Natural killer cell (primary cell): ENCODE results near the gene TNFAIP8L2. TPM values are rescaled to one million over a fixed set of nuclear protein-coding genes. Genes with fewer than 3 reads are reported as not detected.
"Not testable (repeated sequence)": the region's sequence is repeated elsewhere in the genome, so short reads cannot be mapped to it uniquely, and the experiment has no call there.

Source experiments
- ATAC-seq, 3 donors: fragments of 150-1000 bp in 2 of 3; fragments of 200-7000 bp in 1 of 3; cut with Tn5 transposase; 1 replicate in 1 of 3; 2 replicates in 2 of 3; pipeline ENCODE4 v1.10.0; 2021; ENCODE audit warnings: mild to moderate bottlenecking in 2 of 3, moderate library complexity in 2 of 3
- DNase-seq, 2 donors: peaks; one replicate each; pipeline versions ENCODE4 v3.0.0 to v3.0.0-alpha.2; 2013 to 2021; ENCODE audit warnings: mixed read lengths in 1 of 2
- H3K27ac ChIP-seq: one replicate; pipeline ENCODE4 v1.5.1; 2013; ENCODE audit warnings: mild to moderate bottlenecking, low read length
- H3K27me3 ChIP-seq: one replicate; pipeline ENCODE4 v1.6.1; 2013; ENCODE audit warnings: low read length; ENCODE audit not compliant: control insufficient read depth, insufficient read depth
- H3K36me3 ChIP-seq: one replicate; pipeline ENCODE4 v1.6.1; 2013; ENCODE audit warnings: low read length; ENCODE audit not compliant: control insufficient read depth, insufficient read depth
- H3K4me1 ChIP-seq: one replicate; pipeline ENCODE4 v1.6.1; 2013; ENCODE audit warnings: low read length; ENCODE audit not compliant: control insufficient read depth, insufficient read depth
- H3K4me3 ChIP-seq: one replicate; pipeline ENCODE4 v1.5.1; 2013; ENCODE audit warnings: low read length
- H3K9me3 ChIP-seq: one replicate; pipeline ENCODE4 v1.6.1; 2013; ENCODE audit warnings: low read length; ENCODE audit not compliant: control insufficient read depth, insufficient read depth
- H3K27ac Mint-ChIP-seq, 2 donors: one replicate each; pipeline ENCODE4 v1.8.0; 2022; ENCODE audit warnings: mild to moderate bottlenecking in 2 of 2, mixed read lengths in 2 of 2, moderate library complexity in 1 of 2
- H3K27me3 Mint-ChIP-seq, 2 donors: one replicate each; pipeline ENCODE4 v1.8.0; 2022; ENCODE audit warnings: low read depth in 2 of 2, mixed read lengths in 2 of 2
- H3K36me3 Mint-ChIP-seq: one replicate; pipeline ENCODE4 v1.8.0; 2022; ENCODE audit warnings: mixed read lengths
- H3K4me1 Mint-ChIP-seq, 2 donors: one replicate each; pipeline ENCODE4 v1.8.0; 2022; ENCODE audit warnings: mixed read lengths in 2 of 2
- H3K4me3 Mint-ChIP-seq: one replicate; pipeline ENCODE4 v1.8.0; 2022; ENCODE audit warnings: mild to moderate bottlenecking, moderate library complexity, mixed read lengths
- H3K9me3 Mint-ChIP-seq, 2 donors: one replicate each; pipeline ENCODE4 v1.8.0; 2022; ENCODE audit warnings: mixed read lengths in 2 of 2
- WGBS: methylation state at CpG from one replicate; pipeline ENCODE4 v1.1.7; 2013; ENCODE audit warnings: missing lambda C conversion rate; ENCODE audit not compliant: insufficient coverage; 5-methylcytosine and 5-hydroxymethylcytosine counted together
- intact Hi-C: fragments of 100-400 bp; cut with micrococcal nuclease; formaldehyde crosslinking; loops from one replicate; pipeline ENCODE4 v1.14.2; 2022
- total RNA-seq, 4 donors: library from RNA; stranded (reverse); fragments of 120-200 nt in 1 of 4; gene quantifications; one replicate each; pipeline versions ENCODE4 v1.2.3 to v1.2.4, GENCODE V29; 2013 to 2022
- TF ChIP-seq, protein P1 (sequence below): fragments of 200-600 bp; IDR thresholded peaks from one replicate; pipeline ENCODE4 v1.8.0; 2022; ENCODE audit warnings: antibody characterized with exemption

The TNFAIP8L2 gene
- total RNA-seq, 3 donors from 2014 or later (not counting 1 experiment from before 2014, with no cell fraction given) = 4.8 to 14.5 (median 5.7) TPM

DNA sequence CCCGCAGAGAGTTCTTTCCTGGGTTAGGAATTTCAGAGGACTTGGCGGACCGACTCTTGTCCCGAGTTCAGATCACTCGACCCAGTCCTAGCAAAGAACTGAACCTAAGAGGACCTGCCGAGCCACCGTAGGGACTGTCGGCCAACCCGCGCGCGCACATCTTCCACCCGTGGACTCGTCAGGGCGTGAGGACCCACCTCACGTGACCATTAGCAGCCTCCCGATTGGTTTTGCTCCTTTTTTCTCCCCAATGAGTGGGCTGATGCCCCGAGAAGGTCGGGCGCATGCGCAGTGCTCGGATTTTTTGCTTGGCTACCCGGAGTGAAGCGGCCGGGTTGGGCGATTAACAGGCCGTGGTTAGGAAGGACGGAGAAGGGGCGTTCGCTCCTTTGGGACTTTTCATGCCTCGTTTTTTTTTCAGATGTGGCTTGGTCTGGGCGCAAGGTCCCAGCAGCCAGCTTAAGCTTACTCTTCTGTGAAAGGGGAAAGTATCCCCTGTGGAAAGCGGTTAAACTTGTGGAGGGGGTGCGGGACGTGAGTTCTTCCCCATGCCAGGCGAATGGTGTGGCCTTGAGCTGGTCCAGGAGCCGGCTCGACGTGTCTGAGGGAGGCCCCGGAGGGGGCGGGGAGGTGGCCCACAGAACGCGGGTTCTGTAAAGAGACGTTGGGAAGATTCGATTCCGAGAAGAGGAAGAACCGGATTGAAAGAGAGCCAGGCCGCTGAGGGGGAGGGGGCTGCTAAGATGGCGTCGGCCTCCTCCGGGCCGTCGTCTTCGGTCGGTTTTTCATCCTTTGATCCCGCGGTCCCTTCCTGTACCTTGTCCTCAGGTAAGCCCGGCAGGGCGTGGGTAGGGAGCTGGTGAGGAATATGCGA is 42.0 kb downstream of the TNFAIP8L2 start, which contains the start of gene PIP5K1A:
Gene PIP5K1A (plus strand): TSS at position 299 of the 874 bp plus-strand sequence. CDS start 445 bp downstream, at position 744.
- peak within 1 kb of the TSS; percentile 98 to 99 for H3K27ac Mint-ChIP-seq
- DNase-seq = peak; percentile 98 to 99
- no peaks in the 10 kb centered on the region for H3K9me3 Mint-ChIP-seq
- peak; percentile 95 to 99 (median 97) for ATAC-seq
- intact Hi-C loops = loop anchor here (1.0 kb wide), 2 partner anchors 8 to 53 kb away; partner anchors contain the start of gene VPS72
- WGBS = under 1% methylated on average over 60 of the region's 60 CpGs
- peaks cover 7% of the 10 kb centered on the region in 2 donors for H3K27me3 Mint-ChIP-seq
- TF ChIP-seq, protein P1, sequence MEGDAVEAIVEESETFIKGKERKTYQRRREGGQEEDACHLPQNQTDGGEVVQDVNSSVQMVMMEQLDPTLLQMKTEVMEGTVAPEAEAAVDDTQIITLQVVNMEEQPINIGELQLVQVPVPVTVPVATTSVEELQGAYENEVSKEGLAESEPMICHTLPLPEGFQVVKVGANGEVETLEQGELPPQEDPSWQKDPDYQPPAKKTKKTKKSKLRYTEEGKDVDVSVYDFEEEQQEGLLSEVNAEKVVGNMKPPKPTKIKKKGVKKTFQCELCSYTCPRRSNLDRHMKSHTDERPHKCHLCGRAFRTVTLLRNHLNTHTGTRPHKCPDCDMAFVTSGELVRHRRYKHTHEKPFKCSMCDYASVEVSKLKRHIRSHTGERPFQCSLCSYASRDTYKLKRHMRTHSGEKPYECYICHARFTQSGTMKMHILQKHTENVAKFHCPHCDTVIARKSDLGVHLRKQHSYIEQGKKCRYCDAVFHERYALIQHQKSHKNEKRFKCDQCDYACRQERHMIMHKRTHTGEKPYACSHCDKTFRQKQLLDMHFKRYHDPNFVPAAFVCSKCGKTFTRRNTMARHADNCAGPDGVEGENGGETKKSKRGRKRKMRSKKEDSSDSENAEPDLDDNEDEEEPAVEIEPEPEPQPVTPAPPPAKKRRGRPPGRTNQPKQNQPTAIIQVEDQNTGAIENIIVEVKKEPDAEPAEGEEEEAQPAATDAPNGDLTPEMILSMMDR = no peak
- H3K4me1 Mint-ChIP-seq = peaks cover 28 to 29% of the 10 kb centered on the region in 2 donors
- H3K36me3 ChIP-seq = peaks cover 2% of the 10 kb centered on the region
- H3K27ac ChIP-seq = peak within 1 kb of the TSS; percentile 72
- peak within 1 kb of the TSS; percentile 69 for H3K4me3 ChIP-seq
- no peaks in the 10 kb centered on the region for H3K9me3 ChIP-seq
- H3K27me3 ChIP-seq = no peaks in the 10 kb centered on the region
- peak within 1 kb of the TSS; percentile 100 for H3K4me3 Mint-ChIP-seq
- peaks cover 26% of the 10 kb centered on the region for H3K4me1 ChIP-seq
- no peaks in the 10 kb centered on the region for H3K36me3 Mint-ChIP-seq

DNA sequence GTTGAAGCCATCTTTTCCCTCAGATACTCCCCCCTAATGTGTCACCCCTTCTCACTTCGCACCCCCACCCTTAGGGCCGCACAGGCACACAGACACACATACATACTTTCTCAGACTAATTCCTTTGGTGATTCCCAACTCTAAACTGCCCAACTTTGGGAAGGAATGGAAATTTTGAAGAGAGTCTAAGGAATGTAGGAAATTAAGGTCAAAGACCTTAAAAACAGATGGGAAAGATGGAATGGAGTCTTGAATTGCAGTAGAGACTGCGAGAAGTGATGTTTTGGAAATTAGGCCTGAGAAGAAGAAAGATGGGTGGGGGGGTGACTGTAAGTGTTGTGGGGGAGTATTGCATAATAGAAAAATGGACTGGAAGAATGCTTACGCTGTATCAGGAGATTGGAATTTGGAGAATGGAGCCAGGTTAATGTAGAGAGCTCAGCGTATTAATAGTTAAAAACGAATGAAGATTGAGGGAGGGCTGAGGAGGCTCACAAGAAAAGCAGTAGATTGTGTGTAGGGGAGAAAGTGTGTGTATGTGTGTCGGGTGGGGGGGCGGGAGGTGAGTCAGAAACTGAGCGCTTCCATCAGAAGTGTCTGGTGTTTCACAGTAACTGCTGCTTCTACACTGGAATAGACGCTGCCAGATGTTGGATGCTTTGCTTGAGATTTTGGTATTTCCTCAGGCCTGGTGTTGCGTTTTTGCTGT is 43.6 kb downstream of the TNFAIP8L2 start:
- no peaks in the 10 kb centered on the region for H3K36me3 Mint-ChIP-seq
- H3K27me3 Mint-ChIP-seq = peaks cover 0 to 4% of the 10 kb centered on the region in 2 donors
- Histone ChIP-seq H3K27ac (no peak overlapping the region), H3K27me3 (no peaks in the 10 kb centered on the region), H3K4me1 (peaks cover 26% of the 10 kb centered on the region), H3K4me3 (no peak overlapping the region), H3K9me3 (no peaks in the 10 kb centered on the region), H3K36me3 (peaks cover 6% of the 10 kb centered on the region)
- ATAC-seq (no peak), DNase-seq (peak in 1 of 2 donors; percentile 41)
- H3K4me1 Mint-ChIP-seq = peaks cover 32 to 38% of the 10 kb centered on the region in 2 donors
- WGBS = 71% methylated on average over 9 of the region's 11 CpGs
- intact Hi-C loops = no loop called here
- peak overlapping the region; percentile 98 to 99 for H3K27ac Mint-ChIP-seq
- peak overlapping the region; percentile 100 for H3K4me3 Mint-ChIP-seq
- TF ChIP-seq, protein P1 = no peak
- no peaks in the 10 kb centered on the region for H3K9me3 Mint-ChIP-seq

DNA sequence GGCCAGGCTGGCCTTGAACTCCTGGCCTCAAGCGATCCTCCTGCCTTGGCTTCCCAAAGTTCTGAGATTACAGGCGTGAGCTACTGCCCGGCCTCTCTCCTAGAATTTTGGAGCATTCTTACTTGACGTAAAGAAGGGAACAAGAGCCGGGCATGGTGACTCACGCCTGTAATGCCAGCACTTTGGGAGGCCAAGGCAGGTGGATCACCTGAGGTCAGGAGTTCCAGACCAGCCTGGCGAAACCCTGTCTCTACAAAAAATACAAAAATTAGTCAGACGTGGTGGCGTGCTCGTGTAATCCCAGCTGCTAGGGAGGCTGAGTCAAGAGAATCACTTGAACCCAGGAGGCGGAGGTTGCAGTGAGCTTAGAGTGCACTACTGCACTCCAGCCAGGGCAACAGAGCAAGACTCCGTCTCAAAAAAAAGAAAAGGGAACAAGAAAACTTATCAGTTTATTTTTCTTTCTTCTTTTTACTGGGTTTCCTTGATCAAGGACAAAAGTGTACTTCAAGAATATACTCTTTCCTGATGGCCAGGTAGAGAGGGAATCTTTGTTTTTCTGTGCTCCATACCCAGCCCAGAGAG is 49.0 kb downstream of the TNFAIP8L2 start:
- peaks cover 11% of the 10 kb centered on the region for H3K36me3 ChIP-seq
- H3K4me3 ChIP-seq, H3K27ac ChIP-seq, H3K9me3 Mint-ChIP-seq, H3K4me1 Mint-ChIP-seq, H3K4me1 ChIP-seq, intact Hi-C loops, DNase-seq, H3K27me3 ChIP-seq, ATAC-seq, H3K4me3 Mint-ChIP-seq, H3K36me3 Mint-ChIP-seq, H3K9me3 ChIP-seq, H3K27me3 Mint-ChIP-seq: not testable (repeated sequence)
- 92% methylated on average over 12 of the region's 12 CpGs for WGBS
- H3K27ac Mint-ChIP-seq = peak overlapping the region in 1 of 2 donors; percentile 45

Other genes with a start within 250 kb of the TNFAIP8L2 start
- gene SETDB1, start 230.3 kb upstream of the TNFAIP8L2 start, total RNA-seq = 10 to 100 TPM; 64.6 to 74.3 (median 70.5) TPM
- 100 to 1,000 TPM; 122 to 129 (median 127) TPM for gene CERS2, start 181.8 kb upstream of the TNFAIP8L2 start, total RNA-seq
- under 1 TPM in 1 of 3 donors, not detected in 2; 0.25 TPM for gene ANXA9, start 174.4 kb upstream of the TNFAIP8L2 start, total RNA-seq
- 10 to 100 TPM; 14.0 to 15.6 (median 15.2) TPM for gene MINDY1, start 149.7 kb upstream of the TNFAIP8L2 start, total RNA-seq
- 10 to 100 TPM; 11.4 to 14.1 (median 13.5) TPM for gene PRUNE1, start 148.2 kb upstream of the TNFAIP8L2 start, total RNA-seq
- gene BNIPL, start 120.1 kb upstream of the TNFAIP8L2 start, total RNA-seq = under 1 TPM; 0.28 to 0.39 (median 0.33) TPM
- gene C1orf56, start 108.9 kb upstream of the TNFAIP8L2 start, total RNA-seq = 1 to 10 TPM; 1.6 to 3.3 (median 1.9) TPM
- gene CDC42SE1, start 97.0 kb upstream of the TNFAIP8L2 start, total RNA-seq = 100 to 1,000 TPM; 555 to 792 (median 752) TPM
- 10 to 100 TPM; 11.2 to 18.6 (median 17.6) TPM for gene MLLT11, start 96.3 kb upstream of the TNFAIP8L2 start, total RNA-seq
- gene GABPB2, start 85.9 kb upstream of the TNFAIP8L2 start, total RNA-seq = 10 to 100 TPM; 27.4 to 34.0 (median 30.6) TPM
- gene SEMA6C, start 10.0 kb upstream of the TNFAIP8L2 start, total RNA-seq = 1 to 10 TPM; 2.5 to 5.8 (median 3.0) TPM
- gene LYSMD1, start 9.3 kb downstream of the TNFAIP8L2 start, total RNA-seq = 1 to 10 TPM; 1.0 to 1.7 (median 1.2) TPM
- gene SCNM1, start 9.5 kb downstream of the TNFAIP8L2 start, total RNA-seq = 10 to 100 TPM; 52.3 to 54.2 (median 52.9) TPM
- 1 to 10 TPM in 2 of 3 donors, not detected in 1; 2.6 to 3.8 TPM for gene TMOD4, start 19.3 kb downstream of the TNFAIP8L2 start, total RNA-seq
- 10 to 100 TPM; 26.2 to 45.1 (median 44.8) TPM for gene VPS72, start 33.5 kb downstream of the TNFAIP8L2 start, total RNA-seq
- gene PIP5K1A, start 41.9 kb downstream of the TNFAIP8L2 start, total RNA-seq = 10 to 100 TPM; 42.0 to 65.2 (median 44.6) TPM
- gene PSMD4, start 98.1 kb downstream of the TNFAIP8L2 start, total RNA-seq = 100 to 1,000 TPM in 1 of 3 donors, 10 to 100 TPM in 2; 94.2 to 101 (median 99.3) TPM
- 10 to 100 TPM; 48.1 to 52.2 (median 48.6) TPM for gene ZNF687, start 125.7 kb downstream of the TNFAIP8L2 start, total RNA-seq
- 10 to 100 TPM; 68.2 to 99.3 (median 95.0) TPM for gene PI4KB, start 170.8 kb downstream of the TNFAIP8L2 start, total RNA-seq
- 100 to 1,000 TPM in 2 of 3 donors, 10 to 100 TPM in 1; 72.6 to 111 (median 110) TPM for gene RFX5, start 190.6 kb downstream of the TNFAIP8L2 start, total RNA-seq
- gene SELENBP1, start 216.1 kb downstream of the TNFAIP8L2 start, total RNA-seq = not detected
- gene PSMB4, start 242.9 kb downstream of the TNFAIP8L2 start, total RNA-seq = 100 to 1,000 TPM; 291 to 313 (median 297) TPM